22Rv1 (cell line): Measurements from ENCODE around the gene LCN6.

ENCODE experiments used
- CTCF ChIP-seq: fragments of 450-650 bp; IDR thresholded peaks from 2 replicates; pipeline ENCODE4 v1.5.1; 2017; ENCODE audit warnings: mild to moderate bottlenecking
- ZFX ChIP-seq: fragments of 450-650 bp; IDR thresholded peaks from 2 replicates; pipeline ENCODE4 v1.6.1; 2017; ENCODE audit warnings: antibody characterized with exemption, borderline replicate concordance

- TF ChIP-seq CTCF (no peak), ZFX (no peak)
These were observed 36.3 kb downstream of the LCN6 start, which contains the start of gene DIPK1B for GRCh38 chr9:136711751-136712689.
